Measurements from ENCODE around the gene ARHGEF38.

The ARHGEF38 gene

GRCh38 chr4:105558277-105558676 is 5.9 kb downstream of the ARHGEF38 start:
- no peak for DNase-seq (ENCODE audit: low read depth in 2 of 3, low spot score in 2 of 3)

- no peak for DNase-seq (ENCODE audit: low read depth in 2 of 3, low spot score in 2 of 3)
Observed at GRCh38 chr4:105560421-105560848, 8.0 kb downstream of the ARHGEF38 start.

GRCh38 chr4:105563352-105563751 is 10.9 kb downstream of the ARHGEF38 start:
- no peak for DNase-seq (ENCODE audit: low read depth in 2 of 3, low spot score in 2 of 3)

GRCh38 chr4:105568584-105568983 is 16.2 kb downstream of the ARHGEF38 start:
- no peak for DNase-seq (ENCODE audit: low read depth in 2 of 3, low spot score in 2 of 3)

GRCh38 chr4:105569057-105569865 is 16.8 kb downstream of the ARHGEF38 start:
- DNase-seq (ENCODE audit: low read depth in 2 of 3, low spot score in 2 of 3) = no peak

GRCh38 chr4:105569866-105570236 is 17.4 kb downstream of the ARHGEF38 start:
- DNase-seq (ENCODE audit: low read depth in 2 of 3, low spot score in 2 of 3) = no peak

- no peak for DNase-seq (ENCODE audit: low read depth in 2 of 3, low spot score in 2 of 3)
Observed at GRCh38 chr4:105572296-105572695, 19.9 kb downstream of the ARHGEF38 start.

- DNase-seq (ENCODE audit: low read depth in 2 of 3, low spot score in 2 of 3) = no peak
Observed at GRCh38 chr4:105586638-105587328, 34.4 kb downstream of the ARHGEF38 start.

GRCh38 chr4:105587841-105588240 is 35.4 kb downstream of the ARHGEF38 start:
- no peak for DNase-seq (ENCODE audit: low read depth in 2 of 3, low spot score in 2 of 3)

GRCh38 chr4:105588252-105588651 is 35.8 kb downstream of the ARHGEF38 start:
- no peak for DNase-seq (ENCODE audit: low read depth in 2 of 3, low spot score in 2 of 3)

GRCh38 chr4:105591573-105591972 is 39.2 kb downstream of the ARHGEF38 start:
- no peak for DNase-seq (ENCODE audit: low read depth in 2 of 3, low spot score in 2 of 3)

- no peak for DNase-seq (ENCODE audit: low read depth in 2 of 3, low spot score in 2 of 3)
Observed at GRCh38 chr4:105594099-105595010, 41.9 kb downstream of the ARHGEF38 start.

- DNase-seq (ENCODE audit: low read depth in 2 of 3, low spot score in 2 of 3) = no peak
Observed at GRCh38 chr4:105596684-105597083, 44.3 kb downstream of the ARHGEF38 start.

- DNase-seq (ENCODE audit: low read depth in 2 of 3, low spot score in 2 of 3) = no peak
Observed at GRCh38 chr4:105598052-105598451, 45.6 kb downstream of the ARHGEF38 start.

- DNase-seq (ENCODE audit: low read depth in 2 of 3, low spot score in 2 of 3) = no peak
Observed at GRCh38 chr4:105598787-105599186, 46.4 kb downstream of the ARHGEF38 start.

- no peak for DNase-seq (ENCODE audit: low read depth in 2 of 3, low spot score in 2 of 3)
Observed at GRCh38 chr4:105599482-105599881, 47.1 kb downstream of the ARHGEF38 start.

GRCh38 chr4:105599932-105600655 is 47.7 kb downstream of the ARHGEF38 start:
- DNase-seq (ENCODE audit: low read depth in 2 of 3, low spot score in 2 of 3) = no peak

GRCh38 chr4:105600951-105601350 is 48.5 kb downstream of the ARHGEF38 start:
- no peak for DNase-seq (ENCODE audit: low read depth in 2 of 3, low spot score in 2 of 3)

- no peak for DNase-seq (ENCODE audit: low read depth in 2 of 3, low spot score in 2 of 3)
Observed at GRCh38 chr4:105601406-105601805, 49.0 kb downstream of the ARHGEF38 start.

GRCh38 chr4:105603158-105603557 is 50.7 kb downstream of the ARHGEF38 start:
- DNase-seq (ENCODE audit: low read depth in 2 of 3, low spot score in 2 of 3) = no peak

- DNase-seq (ENCODE audit: low read depth in 2 of 3, low spot score in 2 of 3) = no peak
Observed at GRCh38 chr4:105605493-105605892, 53.1 kb downstream of the ARHGEF38 start.
